MCF 10A (cell line): Measurements from ENCODE around the gene LAMB4. TPM values are rescaled to one million over a fixed set of nuclear protein-coding genes. Genes with fewer than 3 reads are reported as not detected.
A peak's percentile ranks its signal among the peaks of the same experiment; 100 is the strongest.

Experiments
- BruUV-seq: library from RNA; stranded (reverse); fragments of 400-500 nt; replicated peaks from 2 replicates; lab custom pipeline; 2021; lab: Mats Ljungman, UMichigan
- CTCF ChIA-PET: fragments of 300-600 bp; sonication (Branson Sonifier 250); formaldehyde crosslinking; extraction: SDS; loops from one replicate; lab custom pipeline; 2021; ENCODE audit warnings: antibody characterized with exemption, inconsistent platforms; lab: Yijun Ruan, JAX
- POLR2A ChIA-PET: fragments of 300-600, 350-650 bp; sonication (Branson Sonifier 250); formaldehyde crosslinking; extraction: SDS; loops from one replicate; lab custom pipeline; 2020; ENCODE audit warnings: antibody characterized with exemption, inconsistent platforms; lab: Yijun Ruan, JAX
- DNase-seq: peaks from one replicate; pipeline ENCODE4 v3.0.0-alpha.2; 2018; ENCODE audit not compliant: unreplicated experiment
- H3K27ac Mint-ChIP-seq: one replicate; pipeline ENCODE4 v1.8.0; 2022; ENCODE audit warnings: mild to moderate bottlenecking, low read depth, mixed read lengths; ENCODE audit not compliant: unreplicated experiment
- H3K27me3 Mint-ChIP-seq: one replicate; pipeline ENCODE4 v1.8.0; 2022; ENCODE audit warnings: mixed read lengths; ENCODE audit not compliant: insufficient read depth, unreplicated experiment
- H3K36me3 Mint-ChIP-seq: one replicate; pipeline ENCODE4 v1.8.0; 2022; ENCODE audit warnings: mild to moderate bottlenecking, moderate library complexity, mixed read lengths; ENCODE audit not compliant: insufficient read depth, unreplicated experiment
- H3K4me1 Mint-ChIP-seq: one replicate; pipeline ENCODE4 v1.8.0; 2022; ENCODE audit warnings: mixed read lengths; ENCODE audit not compliant: insufficient read depth, unreplicated experiment
- H3K4me3 Mint-ChIP-seq: one replicate; pipeline ENCODE4 v1.8.0; 2022; ENCODE audit warnings: mild to moderate bottlenecking, moderate library complexity, mixed read lengths; ENCODE audit not compliant: unreplicated experiment
- H3K9me3 Mint-ChIP-seq: one replicate; pipeline ENCODE4 v1.8.0; 2022; ENCODE audit warnings: mixed read lengths; ENCODE audit not compliant: unreplicated experiment
- intact Hi-C: fragments of 100-400 bp; cut with micrococcal nuclease; formaldehyde crosslinking; loops from 2 replicates; pipeline ENCODE4 v1.14.1; 2022
- total RNA-seq: library from RNA; stranded (reverse); gene quantifications from 2 replicates; pipeline ENCODE4 v1.2.3, GENCODE V29; 2022
- TF ChIP-seq, protein P1 (sequence below): fragments of 200-600 bp; IDR thresholded peaks from one replicate; pipeline ENCODE4 v1.8.0; 2022; ENCODE audit warnings: antibody characterized with exemption, mild to moderate bottlenecking; ENCODE audit not compliant: unreplicated experiment

Gene LAMB4
- total RNA-seq, 1 experiment from 2014 or later = 0.35 TPM

DNA sequence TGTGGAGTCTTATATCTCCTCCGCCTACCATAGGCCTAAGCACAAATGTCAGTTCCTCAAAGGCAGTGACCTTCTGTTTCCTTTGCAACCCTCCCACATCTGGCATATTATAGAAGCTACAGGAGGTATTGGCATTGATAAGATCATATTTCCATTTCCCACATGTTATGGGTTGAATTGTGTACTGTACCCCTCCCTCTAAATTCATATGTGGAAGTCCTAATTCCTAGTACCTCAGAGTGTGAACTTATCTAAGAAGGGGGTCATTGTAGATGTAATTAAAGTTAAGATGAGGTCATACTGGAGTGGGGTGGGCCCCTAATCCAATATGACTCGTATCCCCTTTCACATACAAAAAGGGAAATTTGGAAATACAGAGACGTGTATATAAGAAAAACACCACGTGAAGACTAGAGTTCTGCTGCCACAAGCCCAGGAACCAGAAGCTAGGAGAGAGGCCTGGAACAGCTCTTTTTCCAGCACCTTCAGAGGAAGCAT is 6.1 kb upstream of the LAMB4 start:
- BruUV-seq = no TSS peak
- CTCF ChIA-PET = interaction anchor here (0.6 to 4.3 kb wide), 6 partner anchors 9 to 1475 kb away, joined by 3 to 33 read pairs (median 4); no protein-coding TSS in a partner anchor

DNA sequence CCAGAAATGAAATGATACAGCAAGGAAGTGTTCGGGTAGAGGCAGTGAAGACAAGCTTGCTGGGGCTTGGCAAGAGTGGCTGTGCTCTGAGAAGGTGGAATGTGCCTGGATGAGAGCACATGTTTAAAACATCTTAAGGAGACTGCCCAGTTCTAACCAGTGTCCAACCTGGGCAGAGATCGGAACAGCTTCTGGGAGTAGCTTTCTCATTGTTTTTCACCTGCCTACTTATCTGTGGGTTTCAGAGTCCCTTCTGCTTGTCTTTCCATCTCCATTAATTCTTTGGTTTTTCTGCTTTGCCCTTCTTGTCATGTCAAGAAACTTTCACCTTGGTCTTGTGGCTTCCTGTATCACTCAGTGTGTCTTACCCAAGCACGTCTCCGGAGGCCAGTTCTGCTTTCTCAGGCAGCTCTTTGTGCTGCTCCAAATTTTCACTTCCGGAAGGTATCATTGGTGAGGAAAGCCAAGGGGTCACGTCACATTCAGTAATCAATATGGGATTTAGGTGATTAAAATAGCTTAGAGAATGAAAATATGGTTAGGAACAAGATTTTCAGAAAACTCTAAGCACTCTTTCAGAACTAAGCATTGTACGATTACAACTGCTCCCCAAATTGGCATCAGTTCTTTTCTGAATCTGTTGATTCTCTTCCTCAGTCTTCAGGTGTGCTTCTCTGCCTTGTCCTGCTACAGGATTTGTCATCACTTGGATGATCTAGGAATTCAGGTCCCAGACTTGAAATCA is 5.5 kb upstream of the LAMB4 start:
- no peaks in the 10 kb centered on the region for H3K36me3 Mint-ChIP-seq

More for the DNA sequence above, 6.1 kb upstream of the LAMB4 start:
- peaks cover 6% of the 10 kb centered on the region for H3K4me1 Mint-ChIP-seq
- POLR2A ChIA-PET = no interaction called here
- TF ChIP-seq, protein P1, sequence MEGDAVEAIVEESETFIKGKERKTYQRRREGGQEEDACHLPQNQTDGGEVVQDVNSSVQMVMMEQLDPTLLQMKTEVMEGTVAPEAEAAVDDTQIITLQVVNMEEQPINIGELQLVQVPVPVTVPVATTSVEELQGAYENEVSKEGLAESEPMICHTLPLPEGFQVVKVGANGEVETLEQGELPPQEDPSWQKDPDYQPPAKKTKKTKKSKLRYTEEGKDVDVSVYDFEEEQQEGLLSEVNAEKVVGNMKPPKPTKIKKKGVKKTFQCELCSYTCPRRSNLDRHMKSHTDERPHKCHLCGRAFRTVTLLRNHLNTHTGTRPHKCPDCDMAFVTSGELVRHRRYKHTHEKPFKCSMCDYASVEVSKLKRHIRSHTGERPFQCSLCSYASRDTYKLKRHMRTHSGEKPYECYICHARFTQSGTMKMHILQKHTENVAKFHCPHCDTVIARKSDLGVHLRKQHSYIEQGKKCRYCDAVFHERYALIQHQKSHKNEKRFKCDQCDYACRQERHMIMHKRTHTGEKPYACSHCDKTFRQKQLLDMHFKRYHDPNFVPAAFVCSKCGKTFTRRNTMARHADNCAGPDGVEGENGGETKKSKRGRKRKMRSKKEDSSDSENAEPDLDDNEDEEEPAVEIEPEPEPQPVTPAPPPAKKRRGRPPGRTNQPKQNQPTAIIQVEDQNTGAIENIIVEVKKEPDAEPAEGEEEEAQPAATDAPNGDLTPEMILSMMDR = no peak
- H3K36me3 Mint-ChIP-seq = no peaks in the 10 kb centered on the region
- H3K4me3 Mint-ChIP-seq = no peak overlapping the region
- H3K27me3 Mint-ChIP-seq = no peaks in the 10 kb centered on the region
- intact Hi-C loops = no loop called here
- DNase-seq = no peak
- H3K9me3 Mint-ChIP-seq = no peaks in the 10 kb centered on the region
- no peak overlapping the region for H3K27ac Mint-ChIP-seq

DNA sequence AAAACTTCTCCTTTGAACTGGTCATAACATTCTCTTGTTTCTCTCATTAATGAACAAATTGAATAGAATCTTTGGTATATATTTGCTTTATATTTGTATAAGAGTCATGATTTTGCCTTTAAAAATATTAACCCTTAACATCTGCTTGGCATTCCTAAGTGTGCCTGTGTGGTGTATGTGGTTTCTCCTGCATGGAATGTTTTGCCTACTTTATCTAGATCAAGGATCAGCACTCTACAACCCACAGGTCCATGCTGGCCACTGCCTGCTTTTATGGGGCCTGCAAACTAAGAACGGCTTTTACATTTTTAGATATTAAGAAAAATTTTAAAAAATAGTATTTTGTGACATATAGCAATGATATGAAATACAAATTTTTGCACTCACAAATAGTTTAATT is 4.3 kb upstream of the LAMB4 start:
- Mint-ChIP-seq H3K36me3 (no peaks in the 10 kb centered on the region), H3K4me3 (no peak overlapping the region), H3K27me3 (no peaks in the 10 kb centered on the region), H3K27ac (no peak overlapping the region), H3K4me1 (peaks cover 6% of the 10 kb centered on the region), H3K9me3 (no peaks in the 10 kb centered on the region)
- DNase-seq = no peak
- no TSS peak for BruUV-seq
- TF ChIP-seq, protein P1 = no peak
- ChIA-PET CTCF (interaction anchor here (1.3 to 4.3 kb wide), 2 partner anchors 9 to 11 kb away, joined by 4 to 33 read pairs; no protein-coding TSS in a partner anchor), POLR2A (no interaction called here)
- intact Hi-C loops = no loop called here

More for the DNA sequence above, 5.5 kb upstream of the LAMB4 start:
- peaks cover 6% of the 10 kb centered on the region for H3K4me1 Mint-ChIP-seq
- CTCF ChIA-PET = interaction anchor here (0.5 to 4.3 kb wide), 5 partner anchors 10 to 194 kb away, joined by 3 to 33 read pairs (median 3); no protein-coding TSS in a partner anchor
- intact Hi-C loops = no loop called here
- TF ChIP-seq, protein P1 = no peak
- POLR2A ChIA-PET = no interaction called here
- no peak overlapping the region for H3K27ac Mint-ChIP-seq
- no TSS peak for BruUV-seq
- DNase-seq = no peak
- no peak overlapping the region for H3K4me3 Mint-ChIP-seq
- no peaks in the 10 kb centered on the region for H3K27me3 Mint-ChIP-seq
- no peaks in the 10 kb centered on the region for H3K9me3 Mint-ChIP-seq

DNA sequence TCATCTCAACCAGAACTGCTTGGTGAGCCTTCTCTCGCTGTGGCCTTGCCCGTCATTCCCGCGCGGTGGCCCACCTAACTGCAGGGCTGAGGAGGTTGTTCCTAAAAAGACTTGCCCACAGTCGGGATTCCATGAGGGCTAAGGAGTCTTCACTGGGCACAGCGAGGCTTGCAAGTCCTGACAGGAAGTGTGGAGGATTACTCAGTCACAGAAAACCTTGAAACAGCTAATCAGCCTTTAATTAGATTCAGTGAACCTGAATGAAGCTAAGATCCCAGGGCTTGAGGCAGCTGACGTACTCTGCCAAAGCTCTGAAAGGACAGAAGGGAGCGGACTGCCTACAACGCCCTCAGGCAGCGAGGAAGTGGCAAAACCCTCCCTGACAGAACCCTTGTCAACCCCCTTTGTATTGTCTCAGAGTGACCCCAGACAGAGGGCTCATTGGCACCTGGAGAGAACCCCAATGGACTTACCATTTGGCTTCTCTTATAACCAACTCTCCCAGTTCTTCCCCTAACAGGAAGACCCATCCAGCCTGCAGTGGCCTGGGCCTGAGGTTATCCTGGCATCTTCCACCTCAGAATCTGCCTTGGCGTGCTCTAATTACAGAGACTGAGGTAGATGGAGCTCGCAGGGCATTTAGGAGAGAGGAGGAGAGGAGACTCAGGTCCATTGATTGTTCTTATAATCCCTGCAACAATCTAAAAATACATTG is 2.5 kb upstream of the LAMB4 start:
- Mint-ChIP-seq H3K9me3 (no peaks in the 10 kb centered on the region), H3K4me3 (no peak overlapping the region), H3K27me3 (no peaks in the 10 kb centered on the region), H3K27ac (peak overlapping the region; percentile 37), H3K4me1 (peaks cover 6% of the 10 kb centered on the region), H3K36me3 (no peaks in the 10 kb centered on the region)
- POLR2A ChIA-PET = interaction anchor here (0.6 to 1.6 kb wide), 9 partner anchors 8 to 174 kb away, joined by 3 to 8 read pairs (median 4); partner anchors contain the start of gene LAMB1
- CTCF ChIA-PET = interaction anchor here (0.6 to 4.5 kb wide), 7 partner anchors 9 to 115 kb away, joined by 3 to 36 read pairs (median 10); no protein-coding TSS in a partner anchor
- BruUV-seq = no TSS peak
- intact Hi-C loops = no loop called here
- TF ChIP-seq, protein P1 = no peak
- DNase-seq = peak; percentile 49
